IPS-11a (cell line): Measurements from ENCODE around the gene PLEKHF1.

Source experiments
- H3K4me3 ChIP-seq: one replicate; pipeline ENCODE4 v1.5.1; 2013; ENCODE audit warnings: low read depth, low read length, control low read depth

PLEKHF1 gene

DNA sequence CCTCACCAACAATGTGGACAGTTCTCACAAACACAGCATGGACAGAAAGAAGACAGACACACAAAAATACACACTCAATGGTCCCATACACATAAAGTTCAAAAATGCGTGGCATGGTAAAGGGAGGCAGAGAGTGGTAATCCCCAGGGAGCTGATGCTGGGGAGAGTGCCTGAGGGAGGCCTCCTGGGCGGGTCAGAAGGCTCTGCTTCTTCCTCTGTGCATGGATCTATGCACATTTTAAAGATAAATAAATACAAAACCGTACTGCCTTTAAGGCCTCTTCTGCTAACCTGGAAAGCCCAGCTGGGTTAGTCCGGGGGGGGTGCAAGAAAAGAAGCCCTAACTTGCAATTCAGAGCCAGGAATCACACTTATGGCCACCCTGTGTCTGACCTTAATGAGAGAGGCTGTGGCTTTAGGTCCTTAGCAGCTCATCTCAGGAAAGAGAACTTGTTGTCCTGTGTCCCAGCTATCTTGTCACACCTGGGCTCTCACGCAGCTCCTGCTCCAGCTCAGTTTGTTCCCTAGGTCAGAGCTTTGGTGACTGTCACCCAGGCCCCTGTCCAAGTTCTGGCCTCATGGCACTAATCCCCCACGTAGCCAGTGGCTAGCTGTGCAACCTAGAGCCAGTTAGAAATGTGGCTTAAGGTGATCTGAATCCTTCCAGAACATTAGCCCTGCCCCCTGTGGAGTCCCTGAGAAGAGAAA, 30.7 kb upstream of the PLEKHF1 start:
- H3K4me3 ChIP-seq = no peak overlapping the region

- no peak overlapping the region for H3K4me3 ChIP-seq
Measured at GRCh38 chr19:29635963-29636362, 29.3 kb upstream of the PLEKHF1 start.

DNA sequence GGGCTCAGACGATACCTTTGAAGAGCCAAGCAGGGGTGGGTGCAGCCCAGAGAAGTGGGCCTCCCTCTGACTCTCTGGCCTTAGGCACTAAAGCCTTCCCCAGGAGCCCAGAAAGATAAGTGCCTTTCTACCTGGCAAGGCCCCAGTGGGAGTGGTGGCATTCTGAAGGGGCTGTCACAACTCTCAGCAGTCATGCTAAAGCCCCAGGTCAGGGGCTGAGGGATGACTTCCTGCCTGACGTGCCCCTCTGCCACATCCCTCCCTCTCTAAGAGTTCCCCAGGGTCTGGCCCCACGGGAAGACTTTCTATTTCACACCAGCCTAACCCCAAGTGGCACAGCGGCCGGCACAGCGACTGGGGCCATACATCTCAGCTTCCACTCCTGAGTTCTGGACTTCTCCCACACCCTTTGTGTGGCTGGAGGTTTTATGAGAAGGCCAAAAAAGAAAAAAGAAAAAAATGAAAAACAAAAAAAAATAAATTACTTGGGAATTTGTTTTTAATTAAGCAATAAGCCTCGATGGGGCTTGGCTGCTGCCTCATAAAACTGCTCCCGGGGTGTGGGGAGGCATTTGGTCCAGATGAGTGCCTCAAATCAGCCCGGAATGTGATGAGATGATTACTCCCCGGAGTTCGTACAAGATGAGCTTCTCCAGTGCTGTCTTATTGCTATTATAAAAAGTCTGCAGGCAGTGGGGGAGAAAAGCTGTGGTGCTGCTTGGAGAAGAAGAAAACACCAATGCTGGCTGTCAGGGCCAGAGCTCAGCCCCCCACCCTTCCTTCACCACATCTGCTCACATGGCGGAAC, 28.5 kb upstream of the PLEKHF1 start:
- H3K4me3 ChIP-seq = no peak overlapping the region

- H3K4me3 ChIP-seq = no peak overlapping the region
Measured at GRCh38 chr19:29639086-29639485, 26.2 kb upstream of the PLEKHF1 start.

GRCh38 chr19:29640231-29640630, 25.0 kb upstream of the PLEKHF1 start:
- H3K4me3 ChIP-seq = no peak overlapping the region

GRCh38 chr19:29641597-29641996, 23.7 kb upstream of the PLEKHF1 start:
- H3K4me3 ChIP-seq = no peak overlapping the region

GRCh38 chr19:29643361-29643935, 21.8 kb upstream of the PLEKHF1 start:
- no peak overlapping the region for H3K4me3 ChIP-seq

- H3K4me3 ChIP-seq = no peak overlapping the region
Measured at GRCh38 chr19:29644210-29644609, 21.1 kb upstream of the PLEKHF1 start.

DNA sequence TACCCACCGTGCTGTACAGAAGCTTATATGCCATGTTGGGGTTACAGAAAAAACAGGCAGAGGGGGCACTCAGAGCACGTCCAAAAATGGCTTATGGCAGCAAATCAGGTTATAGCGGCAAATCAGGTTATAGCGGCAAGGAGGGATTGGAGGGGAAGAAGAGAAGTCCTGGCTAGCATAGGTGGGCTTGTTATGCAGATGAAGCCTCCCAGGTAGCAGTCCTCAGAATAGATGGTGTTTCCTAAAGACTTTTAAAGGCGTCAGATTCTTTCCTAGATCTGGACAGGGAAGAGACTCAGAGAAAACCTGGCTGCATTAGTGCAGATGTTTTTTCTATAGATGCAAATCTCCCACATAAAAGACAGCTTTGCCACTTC, 19.8 kb upstream of the PLEKHF1 start:
- no peak overlapping the region for H3K4me3 ChIP-seq

DNA sequence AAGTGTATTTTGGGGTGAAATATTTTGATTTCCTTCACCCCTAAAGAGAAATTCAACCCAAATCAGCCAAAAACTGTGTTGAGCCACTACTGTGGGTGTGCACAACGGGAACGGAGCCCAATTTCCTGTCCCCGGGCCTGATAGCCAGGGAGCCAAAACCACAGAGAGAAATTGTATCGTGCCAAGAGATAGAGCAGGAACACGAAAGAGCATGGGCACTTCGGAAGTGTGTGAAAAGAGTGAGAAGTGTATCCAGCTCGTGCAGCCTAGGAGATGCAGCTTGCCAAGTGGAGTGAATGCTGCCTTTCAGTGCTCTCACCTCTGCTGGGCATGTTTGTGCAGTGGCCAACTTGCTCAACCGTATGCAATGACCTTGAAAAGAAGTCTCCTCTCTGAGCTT, 19.4 kb upstream of the PLEKHF1 start:
- no peak overlapping the region for H3K4me3 ChIP-seq

- no peak overlapping the region for H3K4me3 ChIP-seq
Measured at GRCh38 chr19:29650772-29651387, 14.4 kb upstream of the PLEKHF1 start.

GRCh38 chr19:29651622-29652394, 13.5 kb upstream of the PLEKHF1 start:
- no peak overlapping the region for H3K4me3 ChIP-seq

GRCh38 chr19:29653398-29653797, 11.9 kb upstream of the PLEKHF1 start:
- no peak overlapping the region for H3K4me3 ChIP-seq

DNA sequence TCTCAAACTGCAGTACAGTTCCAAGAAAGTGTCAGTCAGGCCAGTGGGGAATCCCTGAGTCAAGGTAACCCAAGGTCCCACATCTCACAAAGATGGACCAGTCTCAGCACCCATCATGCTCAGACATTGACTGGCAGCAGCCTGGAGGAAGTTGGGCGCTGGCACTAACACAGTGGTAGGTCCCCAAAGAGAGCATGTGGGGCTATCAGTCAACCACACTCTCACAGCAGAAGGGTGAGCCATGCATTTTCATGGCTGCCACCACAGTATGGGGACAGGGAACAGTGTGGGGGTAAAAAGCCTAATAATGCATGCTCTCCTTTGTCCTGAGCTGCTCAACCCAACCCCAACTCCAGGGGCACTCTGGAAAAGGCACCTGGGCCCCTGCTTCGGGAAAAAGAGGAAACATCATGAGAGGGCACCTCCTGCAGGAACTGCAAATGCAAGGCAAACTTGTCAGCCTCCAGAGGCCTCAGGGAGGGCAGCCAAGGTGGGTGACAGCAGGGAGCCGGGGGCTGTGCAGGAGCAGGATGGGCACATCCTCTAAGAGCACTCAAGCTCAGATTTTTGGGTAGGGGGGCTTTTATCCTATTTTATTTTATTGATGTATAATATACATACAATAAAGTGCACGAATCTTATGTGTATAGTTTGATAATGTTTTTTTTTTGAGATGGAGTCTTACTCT, 9.5 kb upstream of the PLEKHF1 start:
- H3K4me3 ChIP-seq = no peak overlapping the region

DNA sequence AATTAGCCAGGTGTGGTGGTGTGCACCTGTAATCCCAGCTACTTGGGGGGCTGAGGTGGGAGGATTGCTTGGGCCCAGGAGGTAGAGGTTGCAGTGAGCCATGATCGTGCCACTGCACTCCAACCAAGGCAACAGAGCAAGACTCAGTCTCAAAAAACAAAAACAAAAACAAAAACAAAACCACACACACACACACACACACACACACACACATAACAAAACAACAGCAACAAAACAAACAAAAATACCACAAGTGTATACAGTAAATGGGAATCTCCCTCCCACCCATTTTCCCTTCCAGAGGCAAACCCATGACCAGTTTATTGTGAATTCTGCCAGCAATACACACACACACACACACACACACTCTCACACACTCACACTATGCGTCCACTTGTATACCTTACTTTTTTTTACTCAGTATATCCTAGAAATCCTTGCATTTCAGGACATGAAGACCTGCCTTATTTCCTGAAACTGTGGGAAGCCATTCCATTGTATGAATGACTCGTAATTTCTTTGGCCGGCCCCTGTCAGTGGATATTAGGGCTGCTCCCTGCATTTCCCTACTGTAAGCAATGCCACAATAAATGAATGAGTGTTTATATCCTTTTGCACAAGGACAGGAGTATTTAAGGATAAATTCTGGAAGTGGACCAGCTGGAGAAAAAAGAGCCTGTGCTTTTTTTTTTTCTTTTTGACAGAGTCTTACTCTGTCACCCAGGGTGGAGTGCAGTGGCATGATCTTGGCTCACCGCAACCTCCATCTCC, 6.9 kb upstream of the PLEKHF1 start:
- H3K4me3 ChIP-seq = no peak overlapping the region

GRCh38 chr19:29660835-29661234, 4.4 kb upstream of the PLEKHF1 start:
- no peak overlapping the region for H3K4me3 ChIP-seq

GRCh38 chr19:29662278-29662603, 3.0 kb upstream of the PLEKHF1 start:
- H3K4me3 ChIP-seq = no peak overlapping the region

- H3K4me3 ChIP-seq = no peak overlapping the region
Measured at GRCh38 chr19:29662604-29663404, 2.5 kb upstream of the PLEKHF1 start.
